Hindlimb muscle (tissue), 1 donor: Measurements from ENCODE around the gene TRABD. TPM values are rescaled to one million over a fixed set of nuclear protein-coding genes. Genes with fewer than 3 reads are reported as not detected.
A peak's percentile ranks its signal among the peaks of the same experiment; 100 is the strongest.

ENCODE experiments used
- DNase-seq: peaks from one replicate; pipeline ENCODE4 v3.0.0-alpha.2; 2013
- polyA plus RNA-seq: library from polyadenylated mRNA; unstranded; fragments of 120-200 nt; gene quantifications from one replicate; pipeline ENCODE4 v1.2.1, GENCODE V29; 2013; ENCODE audit not compliant: insufficient read length

The TRABD gene
- polyA plus RNA-seq, 1 donor = 23.3 TPM

DNA sequence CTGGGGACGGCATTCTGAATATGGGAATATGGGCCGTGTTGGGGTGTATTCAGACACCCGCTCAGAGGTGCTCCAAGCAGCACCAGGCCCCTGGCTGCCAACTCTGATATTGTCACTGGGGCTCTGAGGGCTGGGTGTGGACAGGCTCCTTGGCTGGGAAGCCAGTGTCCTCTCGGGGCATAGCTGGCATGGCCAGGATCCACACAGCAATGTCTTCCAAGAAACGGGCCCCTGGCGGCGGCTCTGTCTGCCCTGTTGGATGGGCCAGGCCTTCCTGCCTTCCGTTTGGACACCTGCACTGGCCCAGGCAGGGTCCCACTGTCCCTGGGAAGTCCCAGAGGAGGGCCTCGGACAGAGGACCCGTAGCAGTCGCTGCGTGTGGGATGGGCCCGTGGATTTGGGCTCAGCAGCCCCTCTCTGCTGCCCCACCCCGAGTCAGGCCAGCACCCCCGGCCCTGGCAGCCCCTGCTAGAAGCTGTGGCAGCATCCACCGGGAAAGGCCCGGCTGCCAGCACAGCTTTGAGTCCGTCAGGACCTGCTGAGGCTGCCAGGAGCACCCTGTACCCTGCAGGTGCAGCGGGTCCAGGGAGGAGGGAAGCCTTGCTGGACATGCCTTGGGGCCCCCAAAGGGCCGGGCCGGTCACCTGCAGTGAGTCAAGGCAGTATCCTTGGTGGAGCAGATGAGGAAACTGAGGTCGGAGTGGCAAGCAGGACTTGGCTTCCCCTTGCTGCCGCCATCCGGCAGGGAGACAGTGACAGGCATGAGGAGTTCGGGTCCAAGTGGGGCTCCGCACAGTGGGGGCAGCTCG, 11.1 kb upstream of the TRABD start:
- DNase-seq = no peak

DNA sequence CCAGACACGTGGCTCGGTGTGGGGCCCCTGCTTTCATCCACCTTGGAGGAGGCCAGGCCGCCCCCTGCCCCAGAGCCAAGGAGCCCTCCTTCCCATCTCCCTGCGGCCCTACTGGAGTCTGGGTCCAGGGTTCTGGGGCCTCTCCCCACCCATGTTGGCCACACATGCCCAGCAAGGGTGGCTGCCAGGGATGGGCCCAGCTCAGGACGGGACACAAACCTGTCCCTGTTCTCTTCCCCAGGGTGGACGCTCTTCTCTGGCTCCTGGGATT, 10.6 kb upstream of the TRABD start:
- DNase-seq = no peak

DNA sequence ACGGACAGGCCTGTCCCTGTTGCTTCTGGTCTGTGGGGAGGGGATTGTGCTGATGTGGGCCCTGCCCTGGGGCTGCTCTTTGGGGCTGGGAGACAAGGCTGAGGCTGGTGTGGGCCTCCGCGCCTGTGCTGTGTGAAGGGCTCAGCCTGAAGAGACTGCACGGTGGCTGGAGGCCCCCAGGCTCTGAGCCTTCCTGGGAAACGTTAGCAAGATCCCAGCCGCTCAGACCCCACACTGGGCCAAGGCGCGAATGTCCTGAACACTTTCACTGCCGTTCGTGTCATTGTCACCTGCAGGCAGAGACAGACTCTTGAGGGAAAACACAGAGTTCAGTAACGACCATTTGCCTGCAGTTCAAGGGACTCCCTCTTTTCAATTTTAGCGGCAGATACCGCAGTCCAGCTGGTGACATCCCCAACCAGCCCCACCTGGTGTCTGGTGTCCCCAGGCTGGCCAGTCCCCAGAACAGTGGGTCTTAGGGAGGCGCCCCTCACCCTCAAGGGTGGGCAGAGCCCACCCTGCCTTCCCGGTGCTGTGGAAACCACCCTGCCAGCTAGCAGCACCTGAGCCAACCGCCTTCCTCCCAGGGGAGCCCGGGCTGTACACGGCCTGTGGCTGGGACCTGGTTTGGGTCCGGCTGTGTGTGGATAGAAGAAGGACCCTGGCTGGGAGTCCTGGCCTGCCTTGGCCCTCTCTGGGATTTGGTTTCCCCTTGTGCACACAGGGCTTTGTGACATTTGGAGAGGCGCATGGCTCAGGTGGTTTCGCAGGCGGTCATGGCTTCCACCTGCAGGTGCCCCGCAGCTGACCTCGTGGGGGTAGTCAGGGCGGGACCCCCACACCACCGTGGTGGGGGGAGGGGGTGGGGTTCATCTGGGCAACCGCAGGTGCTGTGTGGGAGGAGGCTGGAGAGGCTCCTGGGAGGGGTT, 9.5 kb upstream of the TRABD start:
- no peak for DNase-seq

DNA sequence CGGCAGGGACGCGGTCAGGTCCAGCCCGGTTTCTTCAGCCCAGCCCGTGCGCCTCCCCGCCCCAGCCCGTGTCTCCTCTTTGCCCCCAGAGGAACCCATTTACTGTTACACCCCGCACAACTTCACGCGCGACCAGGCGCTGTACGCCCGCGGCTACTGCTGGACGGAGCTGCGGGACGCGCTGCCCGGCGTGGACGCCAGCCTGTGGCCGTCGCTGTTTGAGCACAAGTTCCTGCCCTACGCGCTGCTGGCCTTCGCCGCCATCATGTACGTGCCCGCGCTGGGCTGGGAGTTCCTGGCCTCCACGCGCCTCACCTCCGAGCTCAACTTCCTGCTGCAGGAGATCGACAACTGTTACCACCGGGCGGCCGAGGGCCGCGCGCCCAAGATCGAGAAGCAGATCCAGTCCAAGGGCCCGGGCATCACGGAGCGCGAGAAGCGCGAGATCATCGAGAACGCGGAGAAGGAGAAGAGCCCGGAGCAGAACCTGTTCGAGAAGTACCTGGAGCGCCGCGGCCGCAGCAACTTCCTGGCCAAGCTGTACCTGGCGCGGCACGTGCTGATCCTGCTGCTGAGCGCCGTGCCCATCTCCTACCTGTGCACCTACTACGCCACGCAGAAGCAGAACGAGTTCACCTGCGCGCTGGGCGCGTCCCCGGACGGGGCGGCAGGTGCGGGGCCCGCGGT, 8.7 kb upstream of the TRABD start:
- DNase-seq = no peak

DNA sequence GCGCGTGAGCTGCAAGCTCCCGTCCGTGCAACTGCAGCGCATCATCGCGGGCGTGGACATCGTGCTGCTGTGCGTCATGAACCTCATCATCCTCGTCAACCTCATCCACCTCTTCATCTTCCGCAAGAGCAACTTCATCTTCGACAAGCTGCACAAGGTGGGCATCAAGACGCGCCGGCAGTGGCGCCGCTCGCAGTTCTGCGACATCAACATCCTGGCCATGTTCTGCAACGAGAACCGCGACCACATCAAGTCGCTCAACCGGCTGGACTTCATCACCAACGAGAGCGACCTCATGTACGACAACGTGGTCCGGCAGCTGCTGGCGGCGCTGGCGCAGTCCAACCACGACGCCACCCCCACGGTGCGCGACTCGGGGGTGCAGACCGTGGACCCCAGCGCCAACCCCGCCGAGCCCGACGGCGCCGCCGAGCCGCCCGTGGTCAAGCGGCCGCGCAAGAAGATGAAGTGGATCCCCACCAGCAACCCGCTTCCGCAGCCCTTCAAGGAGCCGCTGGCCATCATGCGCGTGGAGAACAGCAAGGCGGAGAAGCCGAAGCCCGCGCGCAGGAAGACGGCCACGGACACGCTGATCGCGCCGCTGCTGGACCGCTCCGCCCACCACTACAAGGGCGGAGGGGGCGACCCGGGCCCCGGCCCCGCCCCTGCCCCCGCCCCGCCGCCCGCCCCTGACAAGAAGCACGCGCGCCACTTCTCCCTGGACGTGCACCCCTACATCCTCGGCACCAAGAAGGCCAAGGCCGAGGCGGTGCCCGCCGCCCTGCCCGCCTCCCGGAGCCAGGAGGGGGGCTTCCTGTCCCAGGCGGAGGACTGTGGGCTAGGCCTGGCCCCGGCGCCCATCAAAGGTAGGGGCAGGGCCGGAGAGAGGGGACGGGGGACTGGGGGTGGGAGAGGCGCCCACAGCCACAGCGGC, 7.9 kb upstream of the TRABD start:
- DNase-seq = no peak

DNA sequence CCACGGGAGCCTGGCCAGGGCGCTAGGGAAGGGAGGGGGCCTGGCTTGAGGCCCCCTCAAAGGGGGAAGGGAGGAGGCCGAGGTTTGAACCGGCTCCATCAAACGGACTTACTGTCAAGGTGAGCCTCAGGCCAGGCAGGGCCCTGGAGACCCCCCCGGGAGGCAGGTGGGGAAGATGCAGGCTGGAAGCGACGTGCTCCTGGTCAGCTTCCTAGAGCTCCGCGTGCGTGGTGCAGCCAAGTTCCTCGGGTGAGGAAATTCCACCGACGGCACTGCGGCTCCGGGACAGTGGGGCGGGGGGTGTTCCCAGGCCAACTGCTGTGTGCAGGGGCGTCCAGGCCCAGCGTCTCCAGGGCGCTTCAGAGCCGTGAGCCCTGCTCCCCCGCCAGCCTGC, 7.2 kb upstream of the TRABD start:
- DNase-seq = no peak

DNA sequence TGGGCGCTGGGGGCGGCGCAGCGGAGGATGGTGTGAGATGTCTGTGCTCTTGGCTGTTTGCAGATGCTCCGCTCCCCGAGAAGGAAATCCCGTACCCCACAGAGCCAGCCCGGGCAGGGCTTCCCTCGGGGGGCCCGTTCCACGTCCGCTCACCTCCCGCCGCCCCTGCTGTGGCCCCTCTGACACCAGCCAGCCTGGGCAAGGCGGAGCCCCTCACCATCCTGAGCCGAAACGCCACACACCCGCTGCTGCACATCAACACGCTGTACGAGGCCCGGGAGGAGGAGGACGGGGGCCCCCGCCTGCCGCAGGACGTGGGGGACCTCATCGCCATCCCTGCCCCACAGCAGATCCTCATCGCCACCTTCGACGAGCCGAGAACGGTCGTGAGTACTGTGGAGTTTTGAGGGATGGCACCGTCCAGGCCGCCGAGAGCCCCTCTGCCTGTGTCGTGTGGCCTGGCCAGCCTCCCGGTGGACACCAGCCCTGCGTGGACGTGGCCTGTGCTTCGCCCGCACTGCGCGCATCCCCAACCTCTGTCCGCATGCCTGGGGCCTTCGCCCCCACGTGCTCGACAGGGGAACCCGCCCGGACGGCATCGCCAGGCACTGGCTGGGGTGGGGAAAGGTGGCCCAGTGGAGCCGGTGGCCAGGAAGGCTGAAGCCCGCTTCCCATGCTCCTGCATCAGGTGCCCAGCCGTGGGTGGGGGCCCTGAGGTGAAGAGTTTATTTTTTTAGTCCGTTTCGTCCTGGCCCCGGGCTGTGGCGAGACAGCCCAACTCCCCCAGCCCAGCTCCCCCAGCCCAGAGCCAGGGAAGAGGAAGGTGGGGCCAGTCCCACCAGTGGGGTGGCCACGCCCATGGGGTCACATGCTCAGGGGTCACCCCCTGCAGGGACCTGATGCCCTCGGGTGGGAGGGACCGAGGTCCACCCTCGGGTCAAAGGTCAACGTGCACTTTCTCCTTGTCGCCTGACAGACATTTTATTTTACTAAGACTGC, 6.5 kb upstream of the TRABD start:
- no peak for DNase-seq

DNA sequence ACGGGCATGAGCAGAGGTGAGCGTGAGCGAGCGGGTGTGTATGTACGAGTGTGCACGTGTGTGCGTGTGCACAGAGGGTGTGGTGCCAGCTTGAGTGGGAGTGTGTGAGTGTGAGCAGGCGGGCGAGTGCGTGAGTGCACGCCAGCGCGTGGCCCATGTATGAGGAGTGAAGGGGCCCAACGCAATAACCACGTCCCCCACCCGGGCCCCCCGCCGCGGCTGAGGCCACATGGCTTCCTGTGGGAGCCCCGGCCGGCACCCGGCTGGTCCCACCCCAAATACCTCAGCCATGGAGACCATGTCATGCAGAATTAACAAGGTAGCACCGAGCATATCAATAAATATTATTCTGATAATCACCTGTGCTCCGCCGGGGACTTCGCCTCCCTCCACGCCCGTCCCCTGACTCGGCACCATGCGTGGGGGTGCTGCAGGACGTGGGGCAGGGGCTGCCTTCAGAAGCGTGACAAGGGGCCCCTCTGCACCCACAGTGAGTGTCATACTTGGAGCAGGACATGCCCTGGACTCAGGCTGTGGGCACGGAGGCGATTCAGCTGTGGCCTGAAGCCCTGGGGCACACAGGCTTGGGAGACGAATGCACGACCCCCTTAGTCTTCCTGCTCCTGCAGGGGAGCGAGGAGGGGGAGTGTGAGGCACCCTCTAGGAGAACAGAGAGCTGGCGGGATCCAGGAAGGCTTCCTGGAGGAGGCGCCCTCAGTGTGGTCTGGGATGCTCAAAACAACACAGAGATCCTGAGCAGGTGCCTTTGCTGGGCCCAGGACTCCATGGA, 5.6 kb upstream of the TRABD start:
- DNase-seq = no peak

DNA sequence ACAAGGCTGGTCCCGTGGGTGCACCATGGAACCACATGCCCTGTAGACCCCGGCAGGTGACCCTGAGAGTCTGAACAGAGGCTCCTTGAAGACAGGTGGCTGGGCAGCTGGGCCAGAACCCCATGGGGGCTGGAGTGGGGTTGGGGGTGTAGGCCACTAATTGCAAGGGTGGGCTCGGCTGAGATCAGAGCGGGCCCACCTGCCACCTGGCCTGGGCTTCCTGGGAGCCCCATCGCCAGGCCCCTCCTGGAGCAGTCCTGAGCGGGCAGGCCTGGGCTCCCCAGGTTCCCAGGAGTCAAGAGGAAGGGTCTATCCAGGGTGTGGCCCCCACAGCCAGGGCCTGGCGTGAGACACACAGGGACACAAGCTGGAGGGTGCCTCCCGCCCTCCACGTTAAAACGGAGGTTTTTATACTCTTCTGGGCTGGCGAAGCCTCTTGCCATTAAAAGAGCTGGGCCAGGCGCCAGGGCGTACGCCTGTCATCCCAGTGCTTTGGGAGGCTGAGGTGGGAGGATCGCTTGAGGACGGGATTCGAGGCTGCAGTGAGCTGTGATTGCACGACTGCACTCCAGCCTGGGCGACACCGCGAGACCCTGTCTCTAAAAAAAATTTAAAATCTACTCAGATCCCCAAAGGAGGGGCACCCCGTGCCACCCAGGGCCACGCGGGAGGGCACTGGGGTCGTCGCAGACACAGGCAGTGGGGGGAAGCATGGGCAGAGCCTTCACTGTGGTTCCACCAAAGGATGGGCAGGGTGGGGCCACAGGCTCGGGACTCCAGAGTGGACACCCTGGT, 4.8 kb upstream of the TRABD start:
- DNase-seq = no peak

DNA sequence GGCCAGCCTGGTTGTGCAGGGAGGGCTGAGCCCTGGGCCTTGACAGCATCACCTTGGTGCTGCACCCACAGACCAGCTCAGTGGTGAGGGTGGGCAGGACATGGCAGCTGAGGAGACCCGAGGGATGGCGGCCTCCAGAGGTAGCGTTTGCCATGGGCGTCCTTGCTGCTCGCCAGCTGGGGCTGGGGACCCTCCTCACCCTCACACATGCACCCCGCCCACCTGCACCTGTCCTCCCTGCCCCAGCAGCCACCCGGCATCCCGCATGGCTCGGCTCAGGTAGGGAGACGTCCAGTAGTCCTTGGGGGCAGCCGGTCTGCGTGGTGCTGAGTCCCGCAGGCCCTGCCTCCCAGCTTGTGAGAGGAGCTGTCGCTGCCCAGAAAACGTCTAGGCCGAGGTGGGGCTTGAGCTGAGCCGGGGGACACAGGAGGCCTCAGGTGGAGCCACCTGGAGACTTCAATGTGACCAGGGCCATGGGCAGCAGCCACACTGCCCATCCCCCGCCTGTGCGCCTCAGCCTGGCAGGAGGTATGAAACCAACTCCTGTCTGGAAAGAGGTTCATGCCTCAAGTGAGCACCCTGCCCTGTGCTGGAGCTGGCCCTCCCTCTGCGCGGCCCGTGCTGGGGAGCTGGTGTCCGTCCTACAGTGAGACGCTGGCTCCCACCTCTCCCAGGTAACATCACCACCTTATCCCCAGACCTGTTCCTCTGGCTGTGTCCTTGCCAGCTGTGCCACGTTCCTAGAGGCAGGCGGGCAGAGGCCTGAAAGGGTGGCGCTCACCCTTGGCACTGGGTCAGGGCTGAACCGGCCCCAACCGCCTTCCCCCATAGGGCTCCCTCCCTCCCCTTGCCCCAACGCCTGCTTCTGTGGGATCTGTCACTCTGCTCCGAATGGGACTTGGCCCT, 3.3 kb upstream of the TRABD start:
- DNase-seq = no peak

DNA sequence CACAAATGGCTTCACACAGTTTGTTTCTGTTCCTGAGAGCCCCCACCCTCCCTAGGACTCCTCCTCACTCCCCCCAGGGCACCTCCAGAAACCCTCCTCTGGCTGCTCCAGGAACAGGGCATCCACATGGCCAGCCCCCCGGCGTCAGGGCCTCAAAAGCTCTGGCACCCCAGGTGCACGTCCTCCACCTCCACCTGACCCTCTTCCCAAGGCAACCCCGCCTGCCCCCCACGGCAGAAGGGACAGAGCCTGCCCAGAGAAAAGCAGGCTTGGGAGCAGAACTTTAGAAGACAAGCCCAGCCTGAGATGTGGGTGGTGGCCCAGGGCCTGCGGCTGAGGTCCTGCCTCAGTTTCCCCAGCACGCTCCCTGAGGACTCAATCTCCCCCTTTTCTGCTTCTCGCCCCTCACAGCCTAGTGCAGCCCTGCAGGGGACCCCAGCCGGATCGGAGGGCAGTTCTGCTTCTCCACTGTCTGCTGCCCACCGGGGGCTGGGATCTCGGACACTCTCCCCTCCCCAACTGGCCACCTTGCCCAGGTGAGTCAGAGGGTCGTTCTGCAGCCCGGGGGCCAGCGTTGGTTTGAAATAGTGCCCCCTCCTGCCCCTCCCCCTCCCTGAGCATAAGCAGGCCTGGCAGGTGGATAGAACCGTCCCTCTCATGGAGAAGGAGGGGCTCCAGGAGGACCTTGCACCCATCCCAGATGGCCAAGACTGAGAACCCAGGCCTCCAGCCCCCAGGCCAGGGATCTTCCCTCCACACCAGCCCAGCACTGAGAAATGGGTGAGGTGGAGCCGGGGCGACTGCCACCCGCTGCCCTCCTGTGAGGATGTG, 2.4 kb upstream of the TRABD start:
- DNase-seq = no peak

DNA sequence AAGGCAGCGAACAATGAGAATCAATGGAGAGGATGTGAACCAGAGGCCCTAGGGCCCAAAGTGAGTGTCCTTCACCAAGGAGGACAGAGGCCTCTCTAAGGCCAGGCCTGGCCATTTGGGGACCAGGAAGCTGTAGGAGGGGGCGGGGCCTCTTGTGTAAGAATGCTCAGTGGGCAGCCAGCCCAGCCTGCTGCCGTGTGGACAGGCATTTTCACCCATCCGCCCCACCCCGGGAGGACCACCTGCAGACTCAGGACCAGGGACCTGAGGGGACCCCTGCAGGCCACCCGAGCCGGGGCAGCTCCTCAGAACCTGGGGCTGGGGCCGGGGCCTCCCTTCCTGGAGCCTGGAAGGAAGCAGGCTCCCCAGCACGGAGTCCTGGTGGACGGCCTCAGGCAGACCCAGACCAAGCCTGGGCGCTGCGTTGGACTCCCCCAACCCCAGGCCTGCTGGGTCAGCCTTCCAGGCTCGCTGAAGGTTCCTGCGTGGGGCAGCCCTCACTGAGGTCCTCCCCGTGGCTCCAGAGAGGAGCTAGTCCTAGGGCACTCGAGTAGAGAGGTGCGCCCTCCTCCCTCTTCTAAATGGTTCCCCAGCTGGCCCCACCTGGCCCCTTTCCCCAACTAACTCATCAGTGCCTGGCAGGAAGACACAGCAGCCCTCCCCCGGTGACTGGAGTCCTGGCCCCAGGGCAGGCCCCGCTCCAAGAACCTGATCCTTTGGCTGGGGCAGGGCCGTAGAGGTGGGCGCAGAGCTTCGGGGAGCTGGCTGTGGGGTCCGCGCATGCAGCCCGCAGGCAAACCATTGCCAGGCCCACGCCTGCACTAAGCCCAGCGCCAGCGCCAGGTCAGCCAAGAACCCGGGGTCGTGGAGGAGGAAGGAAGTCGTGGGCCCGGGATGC, 1.5 kb upstream of the TRABD start:
- peak; percentile 66 for DNase-seq

DNA sequence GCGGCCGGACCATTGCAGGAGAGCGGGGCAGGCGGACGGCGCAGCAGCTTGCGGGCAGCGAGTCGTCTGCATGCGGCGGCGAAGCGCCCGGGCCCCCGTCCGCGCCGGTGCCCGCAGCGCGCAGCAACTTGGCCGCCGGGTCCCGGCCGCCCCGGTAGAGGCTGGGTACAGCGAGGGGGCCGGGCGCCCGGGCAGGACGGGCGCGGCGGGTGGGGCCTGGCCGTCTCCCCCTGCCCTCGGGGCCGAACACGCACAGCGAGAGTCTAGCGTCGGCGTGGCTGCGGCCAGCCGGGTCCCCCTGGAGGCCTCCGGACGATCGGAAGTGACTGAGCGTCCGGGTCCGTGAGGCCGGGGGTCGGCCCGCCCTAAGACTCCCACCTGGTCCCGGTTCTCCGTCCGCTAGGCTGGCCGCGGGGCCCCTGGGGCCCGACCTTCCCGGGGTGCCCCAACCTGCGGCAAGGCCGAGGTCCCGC, 775 bp upstream of the TRABD start:
- DNase-seq = peak; percentile 26

DNA sequence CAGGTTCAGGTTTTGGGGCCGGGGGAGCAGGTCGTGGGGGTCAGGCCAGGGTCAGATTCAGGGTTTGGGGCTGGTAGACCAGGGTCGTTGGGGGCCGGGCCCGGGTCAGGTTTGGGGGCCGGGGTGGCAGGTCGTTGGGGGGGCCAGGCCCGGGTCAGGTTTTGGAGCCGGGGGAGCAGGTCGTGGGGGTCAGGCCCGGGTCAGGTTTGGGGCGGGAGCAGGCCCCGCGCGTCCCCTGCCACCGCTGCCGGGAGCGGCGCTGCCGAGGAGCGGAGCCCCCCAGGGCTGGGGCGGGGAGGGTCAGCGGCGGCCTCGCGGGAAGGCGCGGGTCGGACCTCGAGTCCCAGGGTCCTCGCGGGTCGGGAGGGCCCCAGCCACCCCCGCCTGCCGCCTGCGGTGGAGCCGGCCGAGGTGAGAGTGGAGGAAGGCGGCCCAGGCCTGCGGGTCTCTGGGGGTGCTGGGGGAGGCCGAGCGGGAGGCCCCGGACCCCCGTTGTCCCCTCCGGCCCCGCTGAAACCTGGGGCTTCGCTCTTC, 535 bp downstream of the TRABD start:
- no peak for DNase-seq

DNA sequence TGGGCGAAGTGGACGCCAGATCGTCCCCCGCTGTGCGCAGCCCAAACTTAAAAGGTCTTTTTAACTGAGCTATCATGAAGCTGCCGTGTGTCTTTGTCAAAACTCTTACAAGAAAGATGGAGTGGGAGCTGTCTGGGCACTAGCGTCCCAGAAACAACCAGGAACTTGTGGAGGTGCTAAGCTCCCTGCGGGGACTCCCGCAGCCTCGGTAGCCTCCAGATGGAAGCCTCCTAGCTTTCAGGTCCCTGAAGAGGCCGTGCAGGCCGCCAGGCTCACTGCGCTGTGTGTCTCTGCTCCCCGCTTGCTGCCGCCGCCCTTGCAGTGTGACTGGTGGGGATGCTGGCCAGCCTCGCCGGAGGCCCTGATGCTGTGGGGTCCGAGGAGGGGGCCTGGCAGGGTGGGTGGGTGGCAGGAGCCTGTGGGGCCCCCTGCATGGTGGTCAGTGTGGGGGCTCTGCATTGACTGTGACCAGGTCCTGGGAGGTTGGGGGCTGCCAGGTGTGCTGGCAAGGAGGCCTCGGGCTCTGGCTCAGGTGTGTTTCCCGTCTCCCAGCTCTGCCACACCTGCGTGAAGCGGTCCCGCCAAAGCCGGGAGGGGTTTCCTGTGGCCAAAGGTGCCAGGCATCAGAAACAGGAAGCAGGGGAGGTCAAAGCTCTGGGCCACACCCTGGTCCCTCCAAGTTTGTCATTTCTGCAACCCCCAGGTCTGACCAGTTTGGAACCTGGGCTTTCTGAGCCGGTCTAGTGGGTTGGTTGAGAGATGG, 1.2 kb downstream of the TRABD start:
- no peak for DNase-seq
